PFSK-1 (cell line): ENCODE measurements around the gene XKRX.

Source experiments
- POLR2AphosphoS5 ChIP-seq: IDR thresholded peaks from 2 replicates; pipeline ENCODE4 v1.6.1; 2012; ENCODE audit warnings: low read depth, mild to moderate bottlenecking, control low read depth, low read length, moderate library complexity
- SIN3A ChIP-seq: IDR thresholded peaks from 2 replicates; pipeline ENCODE4 v1.6.1; 2012; ENCODE audit warnings: mild to moderate bottlenecking, low read length, moderate library complexity, borderline replicate concordance; ENCODE audit not compliant: insufficient read depth
- TF ChIP-seq, protein P1 (sequence below), 2 experiments: IDR thresholded peaks; 2 replicates each; pipeline versions ENCODE4 v1.6.1 to v1.8.0; 2011 to 2012; ENCODE audit warnings: low read depth in 2 of 2, low read length in 2 of 2, control low read depth in 1 of 2, inconsistent platforms in 1 of 2, mild to moderate bottlenecking in 1 of 2, moderate library complexity in 1 of 2; ENCODE audit not compliant: insufficient read depth in 1 of 2

DNA sequence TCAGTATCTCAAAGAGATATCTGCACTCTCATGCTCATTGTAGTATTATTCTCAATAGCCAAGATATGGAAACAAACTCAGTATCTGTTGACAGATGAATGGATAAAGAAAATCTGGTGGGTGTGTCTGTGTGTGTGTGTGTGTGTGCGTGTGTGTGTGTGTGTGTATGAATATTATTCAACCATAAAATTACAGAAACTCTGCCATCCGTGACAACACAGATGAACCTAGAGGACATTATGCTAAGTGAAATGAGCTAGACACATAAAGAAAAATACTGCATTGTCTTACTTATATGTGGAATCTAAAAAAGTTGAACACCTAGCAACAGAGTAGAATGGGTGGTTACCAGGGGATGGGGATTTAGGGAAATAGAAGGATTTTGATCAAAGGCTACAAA, 13.2 kb downstream of the XKRX start:
- TF ChIP-seq POLR2AphosphoS5 (no peak), SIN3A (no peak)
- TF ChIP-seq, protein P1, sequence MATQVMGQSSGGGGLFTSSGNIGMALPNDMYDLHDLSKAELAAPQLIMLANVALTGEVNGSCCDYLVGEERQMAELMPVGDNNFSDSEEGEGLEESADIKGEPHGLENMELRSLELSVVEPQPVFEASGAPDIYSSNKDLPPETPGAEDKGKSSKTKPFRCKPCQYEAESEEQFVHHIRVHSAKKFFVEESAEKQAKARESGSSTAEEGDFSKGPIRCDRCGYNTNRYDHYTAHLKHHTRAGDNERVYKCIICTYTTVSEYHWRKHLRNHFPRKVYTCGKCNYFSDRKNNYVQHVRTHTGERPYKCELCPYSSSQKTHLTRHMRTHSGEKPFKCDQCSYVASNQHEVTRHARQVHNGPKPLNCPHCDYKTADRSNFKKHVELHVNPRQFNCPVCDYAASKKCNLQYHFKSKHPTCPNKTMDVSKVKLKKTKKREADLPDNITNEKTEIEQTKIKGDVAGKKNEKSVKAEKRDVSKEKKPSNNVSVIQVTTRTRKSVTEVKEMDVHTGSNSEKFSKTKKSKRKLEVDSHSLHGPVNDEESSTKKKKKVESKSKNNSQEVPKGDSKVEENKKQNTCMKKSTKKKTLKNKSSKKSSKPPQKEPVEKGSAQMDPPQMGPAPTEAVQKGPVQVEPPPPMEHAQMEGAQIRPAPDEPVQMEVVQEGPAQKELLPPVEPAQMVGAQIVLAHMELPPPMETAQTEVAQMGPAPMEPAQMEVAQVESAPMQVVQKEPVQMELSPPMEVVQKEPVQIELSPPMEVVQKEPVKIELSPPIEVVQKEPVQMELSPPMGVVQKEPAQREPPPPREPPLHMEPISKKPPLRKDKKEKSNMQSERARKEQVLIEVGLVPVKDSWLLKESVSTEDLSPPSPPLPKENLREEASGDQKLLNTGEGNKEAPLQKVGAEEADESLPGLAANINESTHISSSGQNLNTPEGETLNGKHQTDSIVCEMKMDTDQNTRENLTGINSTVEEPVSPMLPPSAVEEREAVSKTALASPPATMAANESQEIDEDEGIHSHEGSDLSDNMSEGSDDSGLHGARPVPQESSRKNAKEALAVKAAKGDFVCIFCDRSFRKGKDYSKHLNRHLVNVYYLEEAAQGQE (IDR thresholded peaks at IDR 0.05; ENCODE audit: insufficient read depth in 1 of 2, low read depth in 2 of 2, low read length in 2 of 2), result no peak
